Measurements from ENCODE around the gene ADCY2.
A peak's percentile ranks its signal among the peaks of the same experiment; 100 is the strongest.

Gene ADCY2

GRCh38 chr5:7801891-7802614 lies 406.1 kb downstream of the ADCY2 start:
- no peak for DNase-seq

DNA sequence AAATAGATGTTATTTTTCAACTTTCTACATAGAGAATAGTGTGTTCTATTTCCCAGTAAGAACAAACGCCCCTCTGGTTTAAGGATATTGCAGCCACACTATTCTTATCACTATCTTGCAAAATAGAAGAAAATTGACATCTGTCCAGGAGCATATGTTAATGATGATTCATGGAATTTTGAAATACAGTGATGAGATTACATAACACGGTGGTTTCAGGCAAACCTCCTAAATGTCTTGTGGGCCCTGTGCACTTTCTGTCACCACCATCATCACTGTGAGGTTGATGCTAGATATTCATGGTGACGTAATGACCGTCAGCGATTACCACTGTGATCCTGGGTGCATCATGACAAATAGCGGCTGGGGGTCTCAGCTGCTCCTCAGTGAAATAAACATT lies 406.9 kb downstream of the ADCY2 start:
- DNase-seq: peak; percentile 87

DNA sequence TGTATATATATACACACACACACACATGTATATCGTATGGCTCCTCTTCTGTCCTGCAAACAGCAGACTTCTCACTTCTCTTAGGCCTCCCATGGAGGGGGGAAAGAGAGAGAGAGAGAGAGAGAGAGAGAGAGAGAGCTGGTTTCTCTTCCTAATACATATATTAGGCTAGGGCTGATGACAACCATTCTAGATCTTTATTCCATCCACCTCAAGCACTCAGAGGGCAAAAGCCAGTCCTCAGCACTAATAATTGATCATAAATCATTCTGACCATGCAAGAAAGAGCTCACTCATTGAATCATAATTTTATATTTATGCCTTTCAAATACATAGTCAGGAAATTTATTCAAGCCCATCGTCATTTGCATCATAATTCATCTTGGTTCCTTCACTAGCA lies 408.0 kb downstream of the ADCY2 start:
- DNase-seq: no peak

GRCh38 chr5:7805379-7805778 lies 409.4 kb downstream of the ADCY2 start:
- peak; percentile 14 for DNase-seq

DNA sequence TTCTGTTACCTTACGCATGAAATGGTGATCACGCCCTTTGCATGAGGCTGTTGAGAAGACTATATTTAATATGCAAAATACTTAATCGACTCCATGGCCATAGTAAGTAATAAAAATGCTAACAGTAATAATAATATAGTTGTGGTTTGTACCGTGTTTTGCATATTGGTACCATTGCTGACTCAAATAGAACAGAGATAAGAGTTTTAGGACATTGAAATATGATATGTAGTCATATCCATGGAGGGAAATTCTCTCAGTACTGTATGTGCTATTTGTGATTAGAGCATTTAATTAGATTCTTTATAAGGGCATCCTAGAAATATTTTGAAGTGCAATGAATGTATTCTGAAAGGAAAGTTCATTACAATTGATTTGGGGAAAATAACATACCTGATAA lies 413.1 kb downstream of the ADCY2 start:
- no peak for DNase-seq

DNA sequence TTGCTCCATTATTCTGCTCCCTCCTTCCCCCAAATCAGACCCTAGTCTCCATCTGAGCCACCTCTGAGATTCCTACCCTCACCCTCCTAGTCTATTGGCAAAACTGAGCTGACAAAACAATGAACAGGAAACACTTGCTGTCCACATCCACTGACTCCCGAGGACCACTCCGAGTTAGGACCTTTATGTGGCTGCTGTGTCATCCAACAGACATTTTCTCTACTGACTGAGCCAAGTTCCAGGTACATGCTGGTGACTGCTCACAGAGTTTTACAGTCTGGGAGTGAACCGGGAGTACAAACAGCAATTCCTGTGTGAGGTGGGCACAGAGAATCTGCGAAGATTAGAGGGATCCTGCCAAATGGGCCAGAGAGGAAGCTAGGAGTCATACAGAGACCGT lies 415.8 kb downstream of the ADCY2 start:
- DNase-seq: no peak

GRCh38 chr5:7813007-7813406 lies 417.1 kb downstream of the ADCY2 start:
- DNase-seq: no peak

- DNase-seq: no peak
Observed at GRCh38 chr5:7813576-7813975, 417.6 kb downstream of the ADCY2 start.

GRCh38 chr5:7814816-7815215 lies 418.9 kb downstream of the ADCY2 start:
- DNase-seq: no peak

DNA sequence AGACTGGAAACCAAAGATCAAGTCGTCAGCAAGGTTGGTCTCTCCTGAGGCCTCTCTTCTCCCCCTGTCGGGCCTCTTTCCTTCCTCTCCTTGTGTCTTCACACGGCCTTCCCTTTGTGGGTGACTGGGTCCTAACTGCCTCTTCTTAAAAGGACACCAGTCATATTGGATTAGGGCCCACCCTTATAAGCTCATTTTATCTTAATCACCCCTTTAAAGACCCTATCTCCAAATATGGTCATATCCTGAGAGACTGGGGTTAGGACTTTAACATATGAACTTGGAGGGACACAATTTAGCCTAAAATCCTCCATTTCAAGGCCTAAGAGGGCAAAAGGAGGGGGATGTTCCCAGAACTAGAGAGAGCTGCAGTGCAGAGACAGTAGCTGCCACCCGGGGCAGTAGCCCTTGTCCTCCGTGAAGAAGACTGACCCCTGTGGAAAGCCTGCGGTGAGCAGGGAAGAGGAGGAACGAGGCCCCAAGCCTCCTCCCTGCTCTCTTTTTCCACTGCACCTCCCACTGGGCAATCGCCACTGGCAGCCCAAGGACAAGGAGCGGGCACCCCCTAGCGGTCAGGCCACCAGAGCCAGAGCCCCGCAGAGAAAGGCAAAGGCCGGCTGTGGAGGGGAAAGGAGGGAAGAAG lies 420.1 kb downstream of the ADCY2 start:
- peak; percentile 75 for DNase-seq

- no peak for DNase-seq
Observed at GRCh38 chr5:7816535-7816901, 420.6 kb downstream of the ADCY2 start.

- no peak for DNase-seq
Observed at GRCh38 chr5:7822449-7822848, 426.5 kb downstream of the ADCY2 start.

GRCh38 chr5:7823594-7823993 lies 427.7 kb downstream of the ADCY2 start:
- no peak for DNase-seq

DNA sequence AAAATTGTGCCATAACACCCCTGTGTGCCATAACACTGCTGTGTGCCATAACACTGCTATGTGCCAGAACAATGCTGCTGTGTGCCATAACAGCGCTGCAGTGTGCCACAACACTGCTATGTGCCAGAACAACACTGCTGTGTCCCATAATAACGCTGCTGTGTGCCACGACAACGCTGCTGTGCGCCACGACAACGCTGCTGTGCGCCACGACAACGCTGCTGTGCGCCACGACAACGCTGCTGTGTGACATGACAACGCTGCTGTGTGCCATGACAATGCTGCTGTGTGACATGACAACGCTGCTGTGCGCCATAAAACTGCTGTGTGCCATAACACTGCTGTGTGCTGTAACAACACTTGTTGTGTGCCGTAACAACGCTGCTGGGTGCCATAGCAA lies 429.1 kb downstream of the ADCY2 start:
- DNase-seq: no peak

- DNase-seq: no peak
Observed at GRCh38 chr5:7825630-7826029, 429.7 kb downstream of the ADCY2 start.

GRCh38 chr5:7827610-7828009 lies 431.7 kb downstream of the ADCY2 start:
- no peak for DNase-seq

GRCh38 chr5:7828269-7828668 lies 432.3 kb downstream of the ADCY2 start:
- DNase-seq: no peak

- DNase-seq: no peak
Observed at GRCh38 chr5:7834982-7835381, 439.0 kb downstream of the ADCY2 start.

DNA sequence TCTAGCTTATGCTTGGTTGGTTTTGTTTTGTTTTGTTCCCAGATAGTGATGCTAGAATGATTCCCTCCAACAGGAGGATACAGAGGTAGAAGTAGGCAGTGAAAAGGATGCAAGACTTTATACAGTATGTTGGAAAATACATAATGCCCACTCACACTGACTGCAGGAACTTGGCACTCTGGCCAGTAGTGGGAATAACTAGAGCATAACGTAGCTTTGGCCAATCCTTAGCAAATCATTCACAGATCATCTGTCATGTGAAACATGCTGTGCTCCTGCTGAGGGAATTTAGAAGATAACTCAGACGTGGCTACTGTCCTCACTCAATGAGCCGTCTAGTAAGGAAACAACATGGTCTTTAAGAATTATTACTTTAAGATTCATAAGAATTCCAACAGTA lies 441.5 kb downstream of the ADCY2 start:
- DNase-seq: no peak

- no peak for DNase-seq
Observed at GRCh38 chr5:7842531-7842930, 446.6 kb downstream of the ADCY2 start.

DNA sequence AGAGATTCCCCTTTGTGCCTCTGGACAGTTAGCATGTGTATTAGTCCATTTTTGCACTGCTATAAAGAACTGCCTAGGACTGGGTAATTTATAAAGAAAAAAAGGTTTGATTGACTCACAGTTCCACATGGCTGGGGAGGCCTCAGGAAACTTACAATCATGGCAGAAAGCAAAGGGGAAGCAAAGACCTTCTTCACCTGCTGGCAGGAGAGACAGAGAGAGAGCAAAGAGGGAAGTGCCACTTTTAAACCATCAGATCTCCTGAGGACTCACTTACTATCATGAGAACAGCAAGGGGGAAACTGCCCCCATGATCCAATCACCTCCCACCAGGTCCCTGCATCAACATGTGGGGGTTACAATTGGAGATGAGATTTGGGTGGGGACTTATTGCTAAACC lies 449.0 kb downstream of the ADCY2 start:
- DNase-seq: no peak

GRCh38 chr5:7845557-7845956 lies 449.6 kb downstream of the ADCY2 start:
- no peak for DNase-seq

- no peak for DNase-seq
Observed at GRCh38 chr5:7846327-7846726, 450.4 kb downstream of the ADCY2 start.

DNA sequence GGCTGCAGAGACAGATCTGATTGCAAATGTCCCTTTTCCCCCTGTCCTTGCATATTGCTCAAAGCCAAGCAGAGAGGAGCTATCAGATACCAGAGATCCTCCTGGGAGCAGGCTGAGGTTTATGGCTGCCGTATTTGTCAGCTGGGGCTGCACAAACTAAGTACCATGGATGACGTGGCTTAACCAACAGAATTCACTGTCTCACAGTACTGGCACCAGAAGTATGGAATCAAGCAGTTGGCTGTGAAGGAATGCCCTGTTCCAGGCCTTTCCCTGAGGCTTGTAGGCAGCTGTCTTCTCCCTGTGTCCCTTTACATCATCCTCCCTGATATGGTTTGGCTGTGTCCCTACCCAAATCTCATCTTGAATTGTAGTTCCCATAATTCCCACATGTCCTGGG lies 452.4 kb downstream of the ADCY2 start:
- DNase-seq: no peak
